ENCODE measurements around the gene ADAMTSL3. TPM values are rescaled to one million over a fixed set of nuclear protein-coding genes. Genes with fewer than 3 reads are reported as not detected.

Gene ADAMTSL3
- total and polyA plus RNA-seq, 4 donors, result 3.5 to 19.0 (median 8.0) TPM

DNA sequence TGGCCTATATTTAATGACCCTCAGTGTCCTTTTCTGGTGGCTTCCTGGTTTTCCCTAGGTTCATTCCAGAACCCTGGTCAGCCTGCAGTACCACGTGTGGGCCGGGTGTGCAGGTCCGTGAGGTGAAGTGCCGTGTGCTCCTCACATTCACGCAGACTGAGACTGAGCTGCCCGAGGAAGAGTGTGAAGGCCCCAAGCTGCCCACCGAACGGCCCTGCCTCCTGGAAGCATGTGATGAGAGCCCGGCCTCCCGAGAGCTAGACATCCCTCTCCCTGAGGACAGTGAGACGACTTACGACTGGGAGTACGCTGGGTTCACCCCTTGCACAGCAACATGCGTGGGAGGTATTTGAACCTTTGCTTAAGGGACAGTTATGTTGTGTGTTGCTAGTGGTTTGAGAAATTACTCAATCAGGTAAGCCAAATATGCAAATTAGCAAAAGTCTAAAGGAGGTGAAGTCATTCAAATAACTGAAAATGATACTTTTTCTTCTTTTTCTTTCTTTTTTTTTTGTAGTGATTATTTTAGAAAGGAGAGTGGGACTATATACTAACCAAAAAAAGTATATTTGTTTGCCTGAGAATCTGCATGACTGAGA, 259.2 kb downstream of the ADAMTSL3 start:
- TF ChIP-seq, protein P1, sequence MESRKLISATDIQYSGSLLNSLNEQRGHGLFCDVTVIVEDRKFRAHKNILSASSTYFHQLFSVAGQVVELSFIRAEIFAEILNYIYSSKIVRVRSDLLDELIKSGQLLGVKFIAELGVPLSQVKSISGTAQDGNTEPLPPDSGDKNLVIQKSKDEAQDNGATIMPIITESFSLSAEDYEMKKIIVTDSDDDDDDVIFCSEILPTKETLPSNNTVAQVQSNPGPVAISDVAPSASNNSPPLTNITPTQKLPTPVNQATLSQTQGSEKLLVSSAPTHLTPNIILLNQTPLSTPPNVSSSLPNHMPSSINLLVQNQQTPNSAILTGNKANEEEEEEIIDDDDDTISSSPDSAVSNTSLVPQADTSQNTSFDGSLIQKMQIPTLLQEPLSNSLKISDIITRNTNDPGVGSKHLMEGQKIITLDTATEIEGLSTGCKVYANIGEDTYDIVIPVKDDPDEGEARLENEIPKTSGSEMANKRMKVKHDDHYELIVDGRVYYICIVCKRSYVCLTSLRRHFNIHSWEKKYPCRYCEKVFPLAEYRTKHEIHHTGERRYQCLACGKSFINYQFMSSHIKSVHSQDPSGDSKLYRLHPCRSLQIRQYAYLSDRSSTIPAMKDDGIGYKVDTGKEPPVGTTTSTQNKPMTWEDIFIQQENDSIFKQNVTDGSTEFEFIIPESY (IDR thresholded peaks at IDR 0.05), result no peak
- TF ChIP-seq EGR1 (IDR thresholded peaks at IDR 0.05; ENCODE audit: low read depth in 2 of 2) (no peak), SP1 (IDR thresholded peaks at IDR 0.05) (no peak), JUND (IDR thresholded peaks at IDR 0.05) (no peak), CTCF (IDR thresholded peaks at IDR 0.05; ENCODE audit: low read depth, low read length, missing input control) (no peak), NR2F2 (IDR thresholded peaks at IDR 0.05) (no peak), HNF4G (IDR thresholded peaks at IDR 0.05) (no peak), FOXA1 (IDR thresholded peaks at IDR 0.05) (no peak), YY1 (IDR thresholded peaks at IDR 0.05) (no peak), GABPA (IDR thresholded peaks at IDR 0.05 in 1 of 2, conservative IDR thresholded peaks at IDR 0.05 in 1 of 2) (no peak), FOXA2 (IDR thresholded peaks at IDR 0.05) (no peak), RAD21 (IDR thresholded peaks at IDR 0.05) (no peak), RXRA (IDR thresholded peaks at IDR 0.05) (no peak), TAF1 (conservative IDR thresholded peaks at IDR 0.05) (no peak)
- TF ChIP-seq, protein P2, sequence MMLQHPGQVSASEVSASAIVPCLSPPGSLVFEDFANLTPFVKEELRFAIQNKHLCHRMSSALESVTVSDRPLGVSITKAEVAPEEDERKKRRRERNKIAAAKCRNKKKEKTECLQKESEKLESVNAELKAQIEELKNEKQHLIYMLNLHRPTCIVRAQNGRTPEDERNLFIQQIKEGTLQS (IDR thresholded peaks at IDR 0.05), result no peak
- TF ChIP-seq, protein P3, sequence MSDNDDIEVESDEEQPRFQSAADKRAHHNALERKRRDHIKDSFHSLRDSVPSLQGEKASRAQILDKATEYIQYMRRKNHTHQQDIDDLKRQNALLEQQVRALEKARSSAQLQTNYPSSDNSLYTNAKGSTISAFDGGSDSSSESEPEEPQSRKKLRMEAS (IDR thresholded peaks at IDR 0.05), result no peak
- TF ChIP-seq, protein P4, sequence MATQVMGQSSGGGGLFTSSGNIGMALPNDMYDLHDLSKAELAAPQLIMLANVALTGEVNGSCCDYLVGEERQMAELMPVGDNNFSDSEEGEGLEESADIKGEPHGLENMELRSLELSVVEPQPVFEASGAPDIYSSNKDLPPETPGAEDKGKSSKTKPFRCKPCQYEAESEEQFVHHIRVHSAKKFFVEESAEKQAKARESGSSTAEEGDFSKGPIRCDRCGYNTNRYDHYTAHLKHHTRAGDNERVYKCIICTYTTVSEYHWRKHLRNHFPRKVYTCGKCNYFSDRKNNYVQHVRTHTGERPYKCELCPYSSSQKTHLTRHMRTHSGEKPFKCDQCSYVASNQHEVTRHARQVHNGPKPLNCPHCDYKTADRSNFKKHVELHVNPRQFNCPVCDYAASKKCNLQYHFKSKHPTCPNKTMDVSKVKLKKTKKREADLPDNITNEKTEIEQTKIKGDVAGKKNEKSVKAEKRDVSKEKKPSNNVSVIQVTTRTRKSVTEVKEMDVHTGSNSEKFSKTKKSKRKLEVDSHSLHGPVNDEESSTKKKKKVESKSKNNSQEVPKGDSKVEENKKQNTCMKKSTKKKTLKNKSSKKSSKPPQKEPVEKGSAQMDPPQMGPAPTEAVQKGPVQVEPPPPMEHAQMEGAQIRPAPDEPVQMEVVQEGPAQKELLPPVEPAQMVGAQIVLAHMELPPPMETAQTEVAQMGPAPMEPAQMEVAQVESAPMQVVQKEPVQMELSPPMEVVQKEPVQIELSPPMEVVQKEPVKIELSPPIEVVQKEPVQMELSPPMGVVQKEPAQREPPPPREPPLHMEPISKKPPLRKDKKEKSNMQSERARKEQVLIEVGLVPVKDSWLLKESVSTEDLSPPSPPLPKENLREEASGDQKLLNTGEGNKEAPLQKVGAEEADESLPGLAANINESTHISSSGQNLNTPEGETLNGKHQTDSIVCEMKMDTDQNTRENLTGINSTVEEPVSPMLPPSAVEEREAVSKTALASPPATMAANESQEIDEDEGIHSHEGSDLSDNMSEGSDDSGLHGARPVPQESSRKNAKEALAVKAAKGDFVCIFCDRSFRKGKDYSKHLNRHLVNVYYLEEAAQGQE (IDR thresholded peaks at IDR 0.05), result no peak
- Histone ChIP-seq H3K27ac (ENCODE audit: low read depth in 1 of 2, low read length in 2 of 2) (no peak overlapping the region), H3K4me1 (ENCODE audit: control insufficient read depth in 4 of 4, insufficient read depth in 4 of 4, low read length in 3 of 4) (no peaks in the 10 kb centered on the region), H3K4me3 (ENCODE audit: low read depth in 1 of 3, low read length in 3 of 3) (no peak overlapping the region), H3K36me3 (ENCODE audit: control insufficient read depth in 4 of 4, insufficient read depth in 3 of 4, low read depth in 1 of 4, low read length in 3 of 4) (peaks cover 0 to 8% (median 1%) of the 10 kb centered on the region in 4 donors), H3K9ac (ENCODE audit: low read depth in 1 of 2, low read length in 2 of 2) (no peak overlapping the region), H3K9me3 (ENCODE audit: control insufficient read depth in 4 of 4, low read length in 3 of 4) (peaks cover 0 to 3% (median 0%) of the 10 kb centered on the region in 4 donors), H3K27me3 (ENCODE audit: control insufficient read depth in 4 of 4, insufficient read depth in 4 of 4, low read length in 3 of 4) (no peaks in the 10 kb centered on the region)
- no peak for DNase-seq (ENCODE audit: low spot score)
- 97% methylated on average over 14 of the region's 14 CpGs for WGBS
